HG03354 (cell line): ENCODE data around the gene TRAK1.

ENCODE experiments used
- ATAC-seq: cut with Tn5 transposase; IDR thresholded peaks from one replicate; pipeline ENCODE4 v1.9.1; 2021; ENCODE audit warnings: mild to moderate bottlenecking; ENCODE audit not compliant: unreplicated experiment, poor library complexity, severe bottlenecking

Gene TRAK1

GRCh38 chr3:42063888-42064287 lies 27.3 kb upstream of the TRAK1 start:
- no peak for ATAC-seq

- ATAC-seq = peak; percentile 62
Observed at GRCh38 chr3:42066516-42067181, 24.5 kb upstream of the TRAK1 start.

- peak; percentile 85 for ATAC-seq
Observed at GRCh38 chr3:42067326-42067725, 23.8 kb upstream of the TRAK1 start.

GRCh38 chr3:42068303-42069088 lies 22.7 kb upstream of the TRAK1 start:
- no peak for ATAC-seq

- ATAC-seq = no peak
Observed at GRCh38 chr3:42070089-42070488, 21.1 kb upstream of the TRAK1 start.

GRCh38 chr3:42070524-42070923 lies 20.6 kb upstream of the TRAK1 start:
- ATAC-seq = no peak

- peak; percentile 65 for ATAC-seq
Observed at GRCh38 chr3:42071904-42072812, 19.0 kb upstream of the TRAK1 start.

- no peak for ATAC-seq
Observed at GRCh38 chr3:42072831-42073301, 18.3 kb upstream of the TRAK1 start.

- ATAC-seq = no peak
Observed at GRCh38 chr3:42077785-42078184, 13.4 kb upstream of the TRAK1 start.

- ATAC-seq = no peak
Observed at GRCh38 chr3:42078677-42079076, 12.5 kb upstream of the TRAK1 start.

GRCh38 chr3:42079701-42080452 lies 11.3 kb upstream of the TRAK1 start:
- ATAC-seq = no peak

GRCh38 chr3:42080453-42080872 lies 10.7 kb upstream of the TRAK1 start:
- no peak for ATAC-seq

GRCh38 chr3:42081838-42082473 lies 9.2 kb upstream of the TRAK1 start:
- no peak for ATAC-seq

- no peak for ATAC-seq
Observed at GRCh38 chr3:42084586-42084985, 6.6 kb upstream of the TRAK1 start.

GRCh38 chr3:42085641-42086376 lies 5.3 kb upstream of the TRAK1 start:
- ATAC-seq = no peak

- no peak for ATAC-seq
Observed at GRCh38 chr3:42088803-42089530, 2.2 kb upstream of the TRAK1 start.

GRCh38 chr3:42092006-42092405 lies 849 bp downstream of the TRAK1 start:
- ATAC-seq = no peak

- ATAC-seq = no peak
Observed at GRCh38 chr3:42094128-42094527, 3.0 kb downstream of the TRAK1 start.
